Mesothelial cell of epicardium (in vitro differentiated cells): ENCODE results near the gene KAZN. TPM values are rescaled to one million over a fixed set of nuclear protein-coding genes. Genes with fewer than 3 reads are reported as not detected.

Source experiments
- DNase-seq, 2 experiments: peaks; one replicate each; pipeline ENCODE4 v3.0.0; 2021; ENCODE audit warnings: low spot score in 2 of 2; ENCODE audit not compliant: unreplicated experiment in 2 of 2
- H3K27ac Mint-ChIP-seq: 2 replicates; pipeline ENCODE4 v1.8.0; 2021; ENCODE audit warnings: mixed read lengths
- H3K27me3 Mint-ChIP-seq: 2 replicates; pipeline ENCODE4 v1.8.0; 2021; ENCODE audit warnings: low read depth, mixed read lengths
- H3K36me3 Mint-ChIP-seq: 2 replicates; pipeline ENCODE4 v1.8.0; 2021; ENCODE audit warnings: mixed read lengths
- H3K4me1 Mint-ChIP-seq: 2 replicates; pipeline ENCODE4 v1.8.0; 2021; ENCODE audit warnings: mixed read lengths
- H3K4me3 Mint-ChIP-seq: 2 replicates; pipeline ENCODE4 v1.8.0; 2021; ENCODE audit warnings: mild to moderate bottlenecking, moderate library complexity, mixed read lengths
- H3K9me3 Mint-ChIP-seq: 2 replicates; pipeline ENCODE4 v1.8.0; 2021; ENCODE audit warnings: mixed read lengths
- CTCF ChIP-seq: fragments of 200-600 bp; sonication (generic); IDR thresholded peaks from one replicate; pipeline ENCODE4 v1.5.0; 2021; ENCODE audit warnings: antibody characterized with exemption; ENCODE audit not compliant: unreplicated experiment
- total RNA-seq: library from RNA; stranded (reverse); gene quantifications from 3 replicates; pipeline ENCODE4 v1.2.1, GENCODE V29; 2021

The KAZN gene
- total RNA-seq, 1 donor from 2014 or later = 38.4 TPM

GRCh38 chr1:14875524-14876509, 277.3 kb downstream of the KAZN start:
- no peak for DNase-seq

GRCh38 chr1:14876747-14877146, 278.3 kb downstream of the KAZN start:
- peaks cover 2% of the 10 kb centered on the region for H3K36me3 Mint-ChIP-seq
- no peak overlapping the region for H3K27ac Mint-ChIP-seq
- H3K27me3 Mint-ChIP-seq = no peaks in the 10 kb centered on the region
- TF ChIP-seq CTCF = no peak
- peaks cover 4% of the 10 kb centered on the region for H3K9me3 Mint-ChIP-seq
- no peak for DNase-seq
- H3K4me3 Mint-ChIP-seq = no peak overlapping the region
- H3K4me1 Mint-ChIP-seq = peaks cover 2% of the 10 kb centered on the region

More at GRCh38 chr1:14875524-14876509, 277.3 kb downstream of the KAZN start:
- Mint-ChIP-seq H3K27me3 (no peaks in the 10 kb centered on the region), H3K4me3 (no peak overlapping the region), H3K27ac (no peak overlapping the region), H3K36me3 (no peaks in the 10 kb centered on the region), H3K4me1 (no peaks in the 10 kb centered on the region), H3K9me3 (no peaks in the 10 kb centered on the region)
- no peak for TF ChIP-seq CTCF

GRCh38 chr1:14877224-14877623, 278.7 kb downstream of the KAZN start:
- Mint-ChIP-seq H3K9me3 (peaks cover 6% of the 10 kb centered on the region), H3K4me1 (peaks cover 7% of the 10 kb centered on the region), H3K36me3 (peaks cover 2% of the 10 kb centered on the region), H3K27me3 (no peaks in the 10 kb centered on the region), H3K4me3 (no peak overlapping the region), H3K27ac (no peak overlapping the region)
- TF ChIP-seq CTCF = no peak
- DNase-seq = no peak

- no peak overlapping the region for H3K27ac Mint-ChIP-seq
- peaks cover 9% of the 10 kb centered on the region for H3K4me1 Mint-ChIP-seq
- TF ChIP-seq CTCF = no peak
- H3K4me3 Mint-ChIP-seq = no peak overlapping the region
- no peaks in the 10 kb centered on the region for H3K27me3 Mint-ChIP-seq
- H3K9me3 Mint-ChIP-seq = peaks cover 6% of the 10 kb centered on the region
- no peak for DNase-seq
- H3K36me3 Mint-ChIP-seq = peaks cover 2% of the 10 kb centered on the region
These were observed 279.6 kb downstream of the KAZN start for GRCh38 chr1:14878124-14878523.

- H3K36me3 Mint-ChIP-seq = peaks cover 2% of the 10 kb centered on the region
- H3K9me3 Mint-ChIP-seq = peaks cover 6% of the 10 kb centered on the region
- no peak overlapping the region for H3K4me3 Mint-ChIP-seq
- H3K27me3 Mint-ChIP-seq = no peaks in the 10 kb centered on the region
- no peak for TF ChIP-seq CTCF
- H3K27ac Mint-ChIP-seq = no peak overlapping the region
- DNase-seq = no peak
- H3K4me1 Mint-ChIP-seq = peaks cover 9% of the 10 kb centered on the region
These were observed 280.5 kb downstream of the KAZN start for GRCh38 chr1:14878951-14879350.
